ENCODE measurements around the gene CERS6. TPM values are rescaled to one million over a fixed set of nuclear protein-coding genes. Genes with fewer than 3 reads are reported as not detected.

Gene CERS6
- total and polyA plus RNA-seq, 4 donors, result 4.2 to 20.4 (median 10.1) TPM

DNA sequence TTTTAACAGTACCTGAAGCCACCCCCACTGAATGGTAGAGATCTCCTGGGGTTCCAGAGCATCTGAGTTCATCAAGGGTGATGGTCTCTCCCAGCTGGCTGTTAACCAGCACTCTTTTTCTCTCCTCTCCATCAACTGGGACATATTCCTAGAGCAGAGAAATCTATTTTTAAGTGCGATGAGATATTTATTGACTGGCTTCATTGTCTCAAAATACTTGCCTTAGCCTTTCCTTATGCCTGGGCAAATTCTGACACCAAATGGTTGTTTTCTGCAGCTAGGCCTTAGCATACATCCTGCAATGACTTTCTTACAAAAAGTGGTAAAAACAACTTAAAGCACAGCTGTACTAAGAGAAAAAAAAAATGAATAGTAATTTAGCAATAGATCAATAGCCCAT lies 365.9 kb downstream of the CERS6 start:
- H3K27ac ChIP-seq (ENCODE audit: low read depth in 1 of 2, low read length in 2 of 2), result no peak overlapping the region
- H3K4me3 ChIP-seq (ENCODE audit: low read depth in 1 of 3, low read length in 3 of 3), result no peak overlapping the region
- H3K4me1 ChIP-seq (ENCODE audit: control insufficient read depth in 4 of 4, insufficient read depth in 4 of 4, low read length in 3 of 4), result no peaks in the 10 kb centered on the region
- no peak for DNase-seq (ENCODE audit: low spot score)
- no peak overlapping the region for H3K9ac ChIP-seq (ENCODE audit: low read depth in 1 of 2, low read length in 2 of 2)
- H3K36me3 ChIP-seq (ENCODE audit: control insufficient read depth in 4 of 4, insufficient read depth in 3 of 4, low read depth in 1 of 4, low read length in 3 of 4), result no peaks in the 10 kb centered on the region
- no peaks in the 10 kb centered on the region for H3K27me3 ChIP-seq (ENCODE audit: control insufficient read depth in 4 of 4, insufficient read depth in 4 of 4, low read length in 3 of 4)
- WGBS, result 89% methylated on average over 1 of the region's 1 CpG
- TF ChIP-seq HNF4G (IDR thresholded peaks at IDR 0.05) (no peak), EGR1 (IDR thresholded peaks at IDR 0.05; ENCODE audit: low read depth in 2 of 2) (no peak), SP1 (IDR thresholded peaks at IDR 0.05) (no peak)
- no peaks in the 10 kb centered on the region for H3K9me3 ChIP-seq (ENCODE audit: control insufficient read depth in 4 of 4, low read length in 3 of 4)

Small RNAs within 50 kb of the gene (small RNA-seq; reads per million reads assigned to genes)
- gene MIR4774 (not detected), gene RN7SL813P (not detected), gene RNU6-766P (not detected)

Other genes with a start within 250 kb of the CERS6 start
- 1 to 10 TPM in 1 of 2 donors, under 1 TPM in 1; 0.92 to 1.8 TPM for gene STK39, start 208.7 kb upstream of the CERS6 start, total RNA-seq
- under 1 TPM; 0.29 to 0.53 TPM for gene STK39, start 208.7 kb upstream of the CERS6 start, polyA plus RNA-seq

All from liver (tissue), 10 donors.